GM10266 (cell line): ENCODE measurements around the gene SMG9.

Experiments used
- DNase-seq: peaks from one replicate; pipeline ENCODE4 v3.0.0; 2012; ENCODE audit errors: extremely low spot score
- CTCF ChIP-seq: IDR thresholded peaks from 2 replicates; pipeline ENCODE4 v1.5.1; 2012; ENCODE audit warnings: mild to moderate bottlenecking, low read depth; ENCODE audit not compliant: control insufficient read depth, insufficient read depth; ENCODE audit errors: missing control alignments

Gene SMG9

GRCh38 chr19:43747557-43748204 is 7.1 kb downstream of the SMG9 start:
- DNase-seq = no peak
- no peak for TF ChIP-seq CTCF

GRCh38 chr19:43743059-43743458 is 11.7 kb downstream of the SMG9 start:
- TF ChIP-seq CTCF = no peak
- DNase-seq = no peak

GRCh38 chr19:43741075-43741825 is 13.5 kb downstream of the SMG9 start:
- TF ChIP-seq CTCF = no peak
- DNase-seq = no peak

- no peak for DNase-seq
- TF ChIP-seq CTCF = no peak
These were observed 15.1 kb downstream of the SMG9 start for GRCh38 chr19:43739439-43740235.

GRCh38 chr19:43738780-43739211 is 16.0 kb downstream of the SMG9 start:
- no peak for TF ChIP-seq CTCF
- no peak for DNase-seq

- no peak for DNase-seq
- no peak for TF ChIP-seq CTCF
These were observed 18.8 kb downstream of the SMG9 start for GRCh38 chr19:43735957-43736356.
